HG03565 (cell line): ENCODE data around the gene LMOD3.

Source experiments
- ATAC-seq: cut with Tn5 transposase; IDR thresholded peaks from one replicate; pipeline ENCODE4 v1.9.1; 2021; ENCODE audit warnings: mild to moderate bottlenecking, moderate library complexity; ENCODE audit not compliant: unreplicated experiment

The LMOD3 gene

DNA sequence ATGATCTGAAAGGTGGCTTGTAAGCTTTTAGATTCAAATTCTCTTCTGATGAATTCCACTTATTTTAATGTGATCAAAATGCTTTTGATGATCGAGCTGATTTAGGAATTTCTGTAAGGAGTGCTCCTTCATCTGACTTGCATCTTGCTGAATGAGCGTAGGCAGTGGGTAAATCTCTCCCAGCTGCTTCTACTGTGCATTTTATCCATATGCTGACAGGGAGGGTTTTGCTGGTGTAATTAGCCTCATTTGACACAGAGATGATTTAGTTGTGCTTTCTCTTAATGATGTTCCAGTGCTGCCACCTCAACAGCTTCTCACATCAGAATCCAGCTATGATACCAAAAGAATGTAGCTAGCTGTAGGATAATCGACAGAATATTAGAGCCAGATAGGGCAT lies 3.8 kb upstream of the LMOD3 start:
- ATAC-seq, result no peak

DNA sequence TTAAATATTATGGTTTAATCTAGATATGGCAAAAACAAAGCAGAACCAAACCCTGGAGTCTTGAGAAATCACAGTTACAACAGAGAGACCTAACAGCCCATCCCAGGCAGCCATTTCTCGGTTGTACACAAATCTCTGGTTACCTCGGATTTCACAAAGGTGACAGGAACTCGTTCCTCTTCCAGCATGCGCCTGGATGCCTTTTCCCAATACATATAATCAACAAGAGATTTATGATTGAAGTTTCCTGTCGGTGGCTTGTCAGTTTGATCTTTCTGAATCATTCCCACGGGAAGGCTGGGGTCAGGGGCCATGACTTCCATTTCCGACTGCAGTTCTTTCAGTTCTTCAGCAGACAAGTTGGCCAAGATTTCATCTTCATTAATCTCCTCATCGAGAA lies 445 bp downstream of the LMOD3 start:
- no peak for ATAC-seq

DNA sequence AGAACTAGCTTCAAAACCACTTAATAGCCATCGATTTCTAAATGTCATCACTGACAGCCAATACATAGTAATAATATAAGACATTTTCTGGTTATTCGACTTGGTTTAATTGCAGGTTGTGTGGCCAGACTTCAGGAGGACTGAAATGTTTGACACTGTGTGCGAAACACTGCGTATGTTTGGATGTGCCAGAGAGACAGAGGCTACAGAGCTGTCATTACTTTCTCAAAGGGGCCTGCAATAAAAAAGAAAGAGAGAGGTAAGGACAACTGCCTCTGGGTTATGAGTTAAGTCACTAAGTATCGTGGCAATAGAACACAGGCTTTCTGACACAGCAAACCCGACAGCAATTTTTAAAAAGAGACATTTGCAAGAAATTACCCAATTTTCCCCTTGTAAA lies 882 bp downstream of the LMOD3 start:
- no peak for ATAC-seq

DNA sequence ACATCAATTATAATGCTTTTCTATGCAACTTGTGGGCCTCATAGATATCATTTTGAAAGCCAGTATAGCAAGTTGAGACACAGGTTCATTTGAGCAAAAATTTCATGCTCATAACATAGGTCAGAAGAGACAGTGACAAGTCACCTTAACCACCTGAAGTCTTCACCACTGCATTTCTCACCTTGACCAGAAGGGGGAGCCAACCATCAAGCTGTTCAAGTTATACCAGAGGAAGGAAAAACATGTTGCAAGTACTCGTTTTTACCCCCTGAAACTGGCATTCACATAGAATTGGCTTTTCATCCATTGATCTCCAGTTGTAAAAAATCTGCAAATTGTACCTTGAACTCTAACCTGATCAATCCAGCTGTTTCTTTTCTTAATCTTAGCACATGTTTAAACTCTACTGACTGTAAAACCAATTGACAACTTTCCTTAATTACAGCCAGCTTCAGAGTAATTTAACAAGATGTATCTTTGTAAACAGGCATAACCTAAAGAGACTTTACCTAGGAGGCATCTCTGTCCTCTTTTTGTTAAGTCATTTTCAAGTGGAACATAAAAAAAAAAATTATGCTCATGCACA lies 1.4 kb downstream of the LMOD3 start:
- ATAC-seq, result peak; percentile 90

DNA sequence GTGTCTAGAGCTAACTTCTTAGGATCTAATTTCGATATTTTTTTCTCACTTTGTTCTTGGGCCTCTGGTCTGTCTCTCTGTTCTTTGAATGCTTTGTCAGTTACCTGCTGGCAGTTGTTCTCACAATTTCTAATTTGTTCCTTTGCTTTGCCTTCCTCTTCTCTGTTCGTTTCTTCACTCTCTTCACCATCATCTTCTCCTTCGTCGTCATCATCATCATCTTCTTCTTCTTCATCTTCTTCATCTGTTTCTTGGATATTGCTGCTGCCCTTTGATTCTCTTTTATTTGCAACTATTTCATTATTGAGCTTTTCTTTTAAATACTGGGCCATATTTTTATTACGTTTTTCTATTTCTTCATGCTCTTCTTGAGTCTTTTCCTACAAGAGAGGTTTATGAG lies 2.7 kb downstream of the LMOD3 start:
- no peak for ATAC-seq

DNA sequence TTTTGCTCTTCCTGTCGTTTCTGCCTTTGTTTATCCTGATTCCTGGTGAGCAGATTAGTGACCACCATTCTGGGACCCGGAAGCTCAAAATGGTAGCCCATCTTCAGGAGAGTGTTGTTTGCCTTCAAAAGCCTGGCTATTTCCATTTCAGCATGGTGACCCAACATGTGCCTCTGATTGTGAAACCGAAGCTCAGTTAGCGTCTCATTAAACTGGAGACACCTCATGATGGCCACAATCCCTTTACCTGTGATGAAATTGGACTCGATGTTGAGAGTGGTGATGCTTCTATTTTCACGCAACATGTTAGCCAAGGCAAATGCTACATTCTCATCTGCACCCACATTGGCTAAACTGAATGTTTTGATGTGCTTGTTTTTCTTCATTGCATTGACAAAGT lies 3.3 kb downstream of the LMOD3 start:
- ATAC-seq, result no peak

DNA sequence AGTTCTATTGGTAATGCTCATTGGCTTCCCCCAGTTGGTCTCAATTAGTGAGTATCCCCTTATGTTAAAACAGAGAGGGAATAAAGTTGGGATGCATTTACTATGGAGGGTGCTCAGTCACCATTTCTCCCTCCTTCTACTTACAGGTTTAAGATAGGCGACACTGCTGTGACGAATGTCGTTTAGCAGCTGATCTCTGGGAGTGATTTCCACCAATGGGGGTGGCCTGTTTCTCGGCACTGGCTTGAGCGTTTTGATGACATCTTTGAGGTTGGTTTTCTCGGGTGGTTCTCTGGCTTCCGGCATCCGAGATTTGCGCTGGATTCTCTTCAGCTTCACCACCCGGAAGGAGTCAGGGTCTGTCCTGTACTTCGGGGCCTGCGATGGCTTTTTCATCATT lies 3.8 kb downstream of the LMOD3 start:
- no peak for ATAC-seq

DNA sequence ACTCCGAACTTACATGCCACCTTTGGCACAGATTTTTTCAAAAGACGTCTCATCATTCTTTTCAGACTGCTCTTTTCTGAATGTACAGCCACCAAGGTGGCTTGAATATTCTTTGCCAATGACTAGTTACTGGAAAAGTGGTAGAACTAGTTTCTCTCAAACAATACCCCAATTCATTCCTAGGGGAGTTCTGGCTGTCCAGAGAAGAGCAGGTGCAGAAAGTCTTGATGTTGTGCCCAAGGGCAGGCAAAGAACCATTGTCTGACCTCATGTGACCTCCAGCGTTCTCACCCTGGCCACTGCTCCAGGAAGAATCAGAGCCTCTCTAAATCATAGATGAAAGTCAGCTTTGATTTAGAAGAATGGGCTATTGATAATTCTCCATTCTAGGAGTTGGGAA lies 5.5 kb downstream of the LMOD3 start:
- no peak for ATAC-seq

DNA sequence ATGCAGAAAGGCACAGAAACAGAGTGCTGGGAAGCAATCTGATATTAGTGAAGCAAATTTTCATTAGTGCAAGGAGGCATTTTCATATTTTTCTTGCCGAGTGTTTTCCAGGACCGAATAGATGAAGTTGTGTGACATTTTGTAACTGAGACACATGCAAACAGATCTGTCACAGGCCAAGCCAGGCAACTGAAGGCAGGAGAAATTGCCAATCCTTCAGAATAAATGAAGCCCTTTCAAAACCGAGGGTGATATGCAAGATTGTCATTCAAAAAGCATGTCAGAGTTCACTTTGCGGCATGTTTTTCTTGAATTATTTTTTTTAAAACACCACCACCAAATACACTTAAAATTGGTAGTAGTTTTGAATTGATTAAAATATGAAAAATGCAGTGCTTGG lies 6.2 kb downstream of the LMOD3 start:
- ATAC-seq, result no peak

DNA sequence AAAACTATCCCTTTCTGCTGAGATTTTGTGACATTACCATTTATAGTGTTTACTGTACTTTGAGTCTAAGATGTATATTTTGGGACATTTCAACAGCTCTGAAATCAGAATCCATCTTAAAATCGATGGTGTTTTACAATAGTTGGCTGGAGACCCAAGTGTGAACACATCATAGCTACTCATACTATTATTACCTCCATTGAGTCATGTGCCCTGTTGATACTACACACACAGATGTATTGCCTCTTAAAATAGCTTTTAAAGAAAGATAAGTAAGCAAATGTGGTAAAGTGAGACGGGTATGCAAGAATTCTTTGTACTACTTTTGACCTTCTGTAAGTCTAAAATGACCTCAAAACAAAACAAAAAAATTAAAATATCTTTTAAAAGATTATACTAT lies 6.7 kb downstream of the LMOD3 start:
- ATAC-seq, result no peak

DNA sequence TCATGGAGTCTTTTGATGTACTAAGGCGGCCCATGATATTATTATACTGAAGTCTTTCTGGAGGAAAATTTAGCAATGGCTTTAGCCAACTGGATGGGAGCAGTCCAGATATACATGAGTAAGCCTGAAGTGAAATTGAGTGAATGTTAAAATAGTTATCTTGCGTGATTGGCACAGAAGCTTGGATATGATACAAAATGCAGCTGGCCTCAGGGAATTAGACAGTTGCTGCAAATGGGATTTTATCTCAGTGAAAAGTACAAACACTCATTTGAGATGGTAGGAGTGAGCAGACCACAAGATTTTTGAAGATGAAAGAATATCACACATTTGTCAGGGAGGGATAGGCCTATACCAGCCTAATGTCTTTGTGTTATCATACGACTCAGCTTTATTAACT lies 8.9 kb downstream of the LMOD3 start:
- ATAC-seq, result no peak

DNA sequence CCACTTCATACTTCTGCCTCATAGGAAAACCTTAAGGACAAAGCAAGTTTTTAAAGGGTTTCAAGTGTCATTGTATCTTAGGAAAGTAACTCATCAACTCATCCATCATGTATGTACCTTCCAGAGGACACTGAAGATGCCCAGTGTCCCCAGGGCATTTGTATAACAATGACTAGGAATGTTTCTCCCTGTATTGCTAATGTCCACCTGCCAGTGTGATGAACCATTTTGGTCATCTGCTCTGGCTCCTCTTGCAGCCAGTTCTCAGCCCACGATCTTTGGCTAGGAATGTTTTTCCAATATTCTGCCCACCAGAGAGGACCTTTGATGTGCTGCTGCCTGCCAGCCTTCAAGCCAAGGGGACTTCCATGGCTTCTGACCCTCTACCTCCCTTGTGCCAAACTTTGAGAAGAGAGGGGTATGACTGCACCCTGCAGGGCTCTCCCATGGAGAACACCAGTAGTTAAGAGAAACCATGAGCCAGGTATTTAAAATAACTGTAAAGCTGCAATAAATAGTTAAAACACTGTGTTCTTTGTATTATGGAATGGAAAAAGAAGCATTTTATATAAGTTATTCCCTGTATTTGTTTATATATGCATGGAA lies 11.4 kb downstream of the LMOD3 start:
- no peak for ATAC-seq

DNA sequence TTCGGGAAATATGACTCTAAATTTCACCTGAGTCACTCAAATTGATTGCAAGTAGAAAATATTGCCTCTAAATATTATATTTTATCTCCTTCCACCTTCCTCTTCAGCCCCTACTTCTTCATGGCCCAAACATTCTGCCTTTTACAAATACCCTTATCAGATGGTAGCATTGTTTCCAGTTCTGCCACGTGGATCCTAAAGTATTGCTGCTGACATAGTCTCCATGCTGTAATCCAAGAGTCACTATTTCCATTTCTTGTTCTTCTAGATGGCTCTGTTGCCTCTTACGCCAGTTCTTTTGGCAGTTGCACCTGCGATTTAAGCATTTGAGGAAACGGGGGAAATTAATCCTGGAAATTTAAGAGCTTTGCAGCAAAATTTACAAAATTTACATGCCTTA lies 13.6 kb downstream of the LMOD3 start:
- ATAC-seq, result no peak

DNA sequence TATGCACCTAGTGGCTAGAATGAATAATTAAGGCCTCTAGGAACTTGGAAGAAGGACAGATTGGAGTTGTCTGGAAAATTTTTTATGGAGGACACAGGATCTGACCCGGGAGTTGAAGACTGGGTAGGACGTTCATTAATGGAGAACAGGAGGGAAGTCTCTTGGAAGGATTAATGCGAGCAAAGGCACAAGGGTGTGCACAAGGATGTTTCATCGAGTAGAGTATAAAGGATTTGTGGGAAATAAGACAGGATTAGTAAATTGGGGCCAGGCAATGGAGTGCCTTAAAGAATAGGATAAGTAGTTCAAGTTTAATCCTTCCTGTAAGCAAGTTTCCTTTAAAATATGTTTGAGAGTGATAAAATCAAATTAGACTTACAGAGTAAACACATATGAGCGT lies 14.6 kb downstream of the LMOD3 start:
- ATAC-seq, result no peak

DNA sequence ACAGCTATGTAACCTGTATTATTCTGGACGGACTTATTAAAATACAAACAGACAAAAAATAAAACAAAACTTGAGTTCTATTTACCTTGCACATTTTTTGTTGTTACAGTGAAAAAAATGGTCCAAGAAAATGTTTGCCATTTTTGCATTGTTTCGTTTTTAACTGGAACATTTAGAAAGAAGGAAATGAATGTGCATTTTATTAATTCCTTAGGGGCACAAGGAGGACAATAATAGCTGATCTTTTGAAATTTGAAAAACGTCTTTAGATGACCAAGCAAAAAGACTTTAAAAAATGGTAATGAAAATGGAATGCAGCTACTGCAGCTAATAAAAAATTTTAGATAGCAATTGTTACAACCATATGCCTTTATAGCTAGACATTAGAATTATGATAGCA lies 17.1 kb downstream of the LMOD3 start:
- no peak for ATAC-seq

DNA sequence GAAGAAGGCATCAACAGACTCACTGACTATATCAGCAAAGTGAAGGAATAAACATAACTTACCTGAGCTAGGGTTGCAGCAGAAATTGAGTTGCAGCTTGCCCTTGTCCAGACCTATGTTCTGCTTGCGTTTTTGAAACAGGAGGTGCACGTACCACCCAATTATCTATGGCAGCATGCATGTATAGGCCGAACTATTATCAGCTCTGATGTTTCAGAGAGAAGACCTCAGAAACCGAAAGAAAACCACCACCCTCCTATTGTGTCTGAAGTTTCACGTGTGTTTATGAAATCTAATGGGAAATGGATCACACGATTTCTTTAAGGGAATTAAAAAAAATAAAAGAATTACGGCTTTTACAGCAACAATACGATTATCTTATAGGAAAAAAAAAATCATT lies 17.8 kb downstream of the LMOD3 start:
- ATAC-seq, result no peak

DNA sequence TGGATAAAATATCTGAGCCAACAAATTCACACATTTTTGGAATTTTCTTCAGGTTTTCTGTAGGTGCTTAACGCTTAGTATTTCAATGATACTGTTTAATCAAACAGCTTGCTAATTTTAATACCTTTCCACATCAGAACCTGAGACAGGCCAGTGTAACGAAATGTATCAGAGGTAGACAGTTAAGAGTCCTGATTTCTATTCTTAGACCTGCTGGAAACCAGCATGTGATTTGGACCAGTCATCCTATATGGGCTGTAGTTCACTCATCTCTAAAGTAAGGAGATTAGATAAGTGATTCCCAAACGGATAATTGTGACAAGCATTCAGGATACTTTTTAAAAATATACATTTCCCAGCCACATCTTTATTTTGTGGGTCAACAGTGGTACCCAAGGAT lies 19.3 kb downstream of the LMOD3 start:
- no peak for ATAC-seq

DNA sequence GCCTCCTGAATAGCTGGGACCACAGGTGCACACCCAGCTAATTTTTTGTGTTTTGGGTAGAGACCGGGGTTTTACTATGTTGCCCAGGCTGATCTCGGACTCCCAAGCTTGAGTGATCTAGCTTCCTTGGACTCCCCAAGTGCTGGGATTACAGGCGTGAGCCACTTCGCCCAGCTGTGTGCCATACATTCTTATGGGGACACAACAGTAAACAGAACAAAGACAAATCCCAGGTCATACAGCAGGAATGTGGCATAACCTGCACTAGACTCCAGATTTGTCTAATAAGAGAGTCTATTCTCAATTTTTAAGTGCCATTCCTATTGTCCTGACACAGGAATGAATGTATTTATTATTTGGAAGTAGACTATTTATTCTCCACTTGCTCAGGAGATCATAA lies 20.0 kb downstream of the LMOD3 start:
- ATAC-seq, result no peak

DNA sequence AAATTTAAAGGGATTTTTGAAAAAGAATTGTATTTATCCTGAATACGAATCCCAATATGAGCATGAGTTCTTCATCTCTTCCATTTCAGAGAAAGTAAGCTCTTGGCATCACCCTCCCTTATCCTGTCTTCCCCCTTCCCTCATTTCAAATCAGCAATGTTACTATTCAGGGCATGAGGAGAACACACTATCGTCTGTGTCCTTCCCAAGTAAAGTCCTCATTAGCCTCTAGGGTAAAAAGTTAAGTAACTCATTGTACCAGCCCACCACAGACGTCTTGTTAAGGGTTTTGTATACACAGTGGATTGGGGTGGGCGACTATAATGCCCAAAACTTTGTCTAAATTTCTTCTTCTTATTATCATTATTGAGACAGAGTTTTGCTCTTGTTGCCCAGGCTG lies 22.8 kb downstream of the LMOD3 start:
- ATAC-seq, result no peak

DNA sequence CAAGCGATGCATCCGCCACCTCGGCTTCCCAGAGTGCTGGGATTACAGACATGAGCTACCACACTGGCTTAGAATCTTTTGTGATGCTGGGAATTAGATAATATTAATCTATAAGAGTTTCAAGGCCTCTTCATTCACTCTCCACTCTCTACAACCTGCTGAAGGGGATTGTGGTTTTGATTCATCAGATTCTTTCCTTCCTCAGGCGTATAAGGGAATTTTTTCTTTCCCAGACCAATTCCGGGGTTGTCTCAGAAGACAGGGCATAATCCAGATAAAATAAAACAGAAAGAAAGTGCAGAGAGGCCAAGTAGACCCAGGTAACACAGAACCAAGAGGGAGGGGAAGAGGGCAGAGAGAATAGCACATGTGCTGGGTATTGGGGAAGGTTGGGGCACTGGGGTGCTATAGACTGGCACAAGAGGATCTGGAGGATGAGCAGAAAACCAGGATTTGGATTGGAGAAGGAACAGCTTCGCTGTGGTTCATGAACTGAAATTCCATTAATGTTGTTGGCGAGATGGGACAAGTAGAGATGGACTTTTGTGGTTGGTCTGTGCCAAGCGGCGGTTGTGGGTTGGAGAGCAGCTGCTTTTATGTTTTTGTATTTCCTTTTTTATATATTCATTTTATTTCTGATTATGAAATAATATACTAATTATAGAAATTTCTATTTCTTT lies 24.8 kb downstream of the LMOD3 start:
- no peak for ATAC-seq

DNA sequence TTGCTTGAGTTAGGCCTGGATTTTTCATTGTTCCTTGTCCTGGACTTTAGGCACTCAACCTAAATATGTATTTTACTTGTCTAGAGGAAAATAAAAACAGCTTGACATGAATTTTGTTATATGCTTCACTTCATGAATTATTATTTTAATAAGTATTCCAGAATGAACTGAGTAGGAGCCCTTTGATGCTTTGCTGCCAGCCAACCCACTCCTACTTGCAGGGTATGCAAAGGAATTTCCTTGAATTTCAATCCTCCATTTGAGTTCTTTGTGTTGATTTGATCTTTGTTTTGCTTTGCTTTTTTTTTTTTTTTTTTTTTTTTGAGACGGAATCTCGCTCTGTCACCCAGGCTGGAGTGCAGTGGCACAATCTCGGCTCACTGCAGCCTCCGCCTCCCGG lies 26.1 kb downstream of the LMOD3 start:
- ATAC-seq, result no peak

DNA sequence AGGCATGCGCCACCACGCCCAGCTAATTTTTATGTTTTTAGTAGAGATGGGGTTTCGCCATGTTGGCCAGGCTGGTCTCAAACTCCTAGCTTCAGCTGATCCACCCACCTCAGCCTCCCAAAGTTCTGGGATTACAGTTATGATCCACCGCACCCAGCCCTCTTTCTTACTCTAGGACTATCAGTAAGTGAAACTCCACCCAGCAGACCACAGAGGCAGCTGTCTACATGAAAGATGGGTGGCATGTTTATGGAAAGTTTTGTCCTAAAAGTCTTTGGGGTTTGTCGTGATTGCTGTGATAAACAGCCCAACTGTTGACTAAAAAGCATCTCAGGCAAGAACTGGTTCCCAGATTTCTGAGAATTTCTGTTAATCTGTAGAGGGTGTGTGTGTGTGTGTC lies 26.8 kb downstream of the LMOD3 start:
- ATAC-seq, result no peak
